ENCODE results near the gene STEAP4.

DNA sequence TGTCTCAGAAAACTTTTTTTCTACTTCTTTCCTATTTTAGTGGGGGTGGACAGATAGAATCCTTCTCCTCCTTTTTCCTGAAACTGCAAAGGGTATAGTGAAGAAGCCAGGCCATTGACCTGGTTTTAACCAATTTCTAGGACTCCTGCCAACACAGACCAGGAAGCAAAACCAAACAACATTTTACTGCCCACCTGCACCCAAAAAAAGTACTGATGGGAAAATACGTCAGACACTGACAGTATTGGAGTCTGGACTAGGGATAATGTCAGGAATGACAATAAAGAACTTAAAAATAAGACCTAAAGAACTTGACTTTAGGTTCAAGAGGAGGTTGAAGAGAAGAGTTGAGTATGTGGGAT lies 5.0 kb upstream of the STEAP4 start:
- no peak for TF ChIP-seq ZNF660 (CRISPR knock-in tag; IDR thresholded peaks at IDR 0.05; ENCODE audit: borderline replicate concordance, low read depth)
- TF ChIP-seq MAFF (IDR thresholded peaks at IDR 0.05; ENCODE audit: low read depth, low read length) = no peak
- TF ChIP-seq, protein P1, sequence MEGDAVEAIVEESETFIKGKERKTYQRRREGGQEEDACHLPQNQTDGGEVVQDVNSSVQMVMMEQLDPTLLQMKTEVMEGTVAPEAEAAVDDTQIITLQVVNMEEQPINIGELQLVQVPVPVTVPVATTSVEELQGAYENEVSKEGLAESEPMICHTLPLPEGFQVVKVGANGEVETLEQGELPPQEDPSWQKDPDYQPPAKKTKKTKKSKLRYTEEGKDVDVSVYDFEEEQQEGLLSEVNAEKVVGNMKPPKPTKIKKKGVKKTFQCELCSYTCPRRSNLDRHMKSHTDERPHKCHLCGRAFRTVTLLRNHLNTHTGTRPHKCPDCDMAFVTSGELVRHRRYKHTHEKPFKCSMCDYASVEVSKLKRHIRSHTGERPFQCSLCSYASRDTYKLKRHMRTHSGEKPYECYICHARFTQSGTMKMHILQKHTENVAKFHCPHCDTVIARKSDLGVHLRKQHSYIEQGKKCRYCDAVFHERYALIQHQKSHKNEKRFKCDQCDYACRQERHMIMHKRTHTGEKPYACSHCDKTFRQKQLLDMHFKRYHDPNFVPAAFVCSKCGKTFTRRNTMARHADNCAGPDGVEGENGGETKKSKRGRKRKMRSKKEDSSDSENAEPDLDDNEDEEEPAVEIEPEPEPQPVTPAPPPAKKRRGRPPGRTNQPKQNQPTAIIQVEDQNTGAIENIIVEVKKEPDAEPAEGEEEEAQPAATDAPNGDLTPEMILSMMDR (CRISPR knock-in tag; IDR thresholded peaks at IDR 0.05) = no peak
